Endothelial cell of umbilical vein (primary cell): ENCODE results near the gene ARHGEF7. TPM values are rescaled to one million over a fixed set of nuclear protein-coding genes. Genes with fewer than 3 reads are reported as not detected.

Experiments used
- BruUV-seq: library from RNA; stranded (reverse); fragments of 400-500 nt; replicated peaks from 2 replicates; lab custom pipeline; 2021; lab: Mats Ljungman, UMichigan
- CTCF ChIA-PET: fragments of 300-600, 350-600 bp; sonication (Branson Sonifier 250); formaldehyde crosslinking; loops from one replicate; lab custom pipeline; 2021; ENCODE audit warnings: antibody characterized with exemption, inconsistent platforms; lab: Charles Lee
- POLR2A ChIA-PET: fragments of 300-600, 350-600 bp; sonication (Branson Sonifier 250); formaldehyde crosslinking; loops from one replicate; lab custom pipeline; 2021; ENCODE audit warnings: antibody characterized with exemption, inconsistent platforms; lab: Charles Lee
- DNase-seq: peaks from one replicate; pipeline ENCODE4 v3.0.0-alpha.2; 2011; ENCODE audit warnings: low read depth, low spot score
- FAIRE-seq: peaks from 2 replicates; lab custom pipeline; 2011; peaks lifted over from hg19 to GRCh38; lab: Jason Lieb, UNC
- H2AFZ ChIP-seq: 2 replicates; pipeline ENCODE4 v1.6.0; 2012; ENCODE audit warnings: low read depth, low read length, control low read depth, inconsistent platforms
- H3K27ac ChIP-seq: 2 replicates; pipeline ENCODE4 v1.5.1; 2011; ENCODE audit warnings: low read depth, mild to moderate bottlenecking, control low read depth, low read length, moderate library complexity; ENCODE audit not compliant: insufficient read depth
- H3K27me3 ChIP-seq, 2 experiments: 2 replicates each; pipeline versions ENCODE4 v1.6.0 to v1.6.1; 2011; ENCODE audit warnings: low read length in 2 of 2, mixed read lengths in 1 of 2; ENCODE audit not compliant: control insufficient read depth in 2 of 2, insufficient read depth in 2 of 2
- H3K36me3 ChIP-seq, 2 experiments: 2 replicates in 1 of 2; 3 replicates in 1 of 2; pipeline ENCODE4 v1.5.1; 2011; ENCODE audit warnings: low read length in 2 of 2, mild to moderate bottlenecking in 1 of 2, moderate library complexity in 1 of 2; ENCODE audit not compliant: control insufficient read depth in 2 of 2, insufficient read depth in 2 of 2; ENCODE audit errors: extremely low read depth in 1 of 2
- H3K4me1 ChIP-seq: 3 replicates; pipeline ENCODE4 v1.5.1; 2011; ENCODE audit warnings: mild to moderate bottlenecking, low read length; ENCODE audit not compliant: control insufficient read depth, insufficient read depth; ENCODE audit errors: extremely low read depth
- H3K4me2 ChIP-seq: 2 replicates; pipeline ENCODE4 v1.6.1; 2011; ENCODE audit warnings: low read length, control low read depth, mixed read lengths; ENCODE audit not compliant: insufficient read depth
- H3K4me3 ChIP-seq, 3 experiments: fragments of 200-600 bp in 1 of 3; sonication (generic), shearing (Covaris generic) in 1 of 3; replicated peaks in 1 of 3; 2 replicates each; pipeline ENCODE4 v1.5.1; 2011 to 2016; ENCODE audit warnings: control low read depth in 3 of 3, low read length in 3 of 3, mild to moderate bottlenecking in 2 of 3, inconsistent platforms in 1 of 3, low read depth in 1 of 3, moderate library complexity in 1 of 3; ENCODE audit not compliant: insufficient read depth in 1 of 3
- H3K79me2 ChIP-seq: 2 replicates; pipeline ENCODE4 v1.6.0; 2012; ENCODE audit warnings: low read length, inconsistent platforms; ENCODE audit not compliant: control insufficient read depth, insufficient read depth
- H3K9ac ChIP-seq: replicated peaks from 2 replicates; pipeline ENCODE3; 2011; ENCODE audit warnings: low read length, control low read depth; ENCODE audit not compliant: insufficient read depth; ENCODE audit errors: extremely low read depth
- H3K9me1 ChIP-seq: replicated peaks from 3 replicates; pipeline ENCODE4 v1.6.0; 2011; ENCODE audit warnings: mild to moderate bottlenecking, low read length; ENCODE audit not compliant: control insufficient read depth, insufficient read depth; ENCODE audit errors: extremely low read depth
- H3K9me3 ChIP-seq: replicated peaks from 2 replicates; pipeline ENCODE4 v1.5.1; 2012; ENCODE audit warnings: low read length, inconsistent platforms; ENCODE audit not compliant: control insufficient read depth, insufficient read depth
- H4K20me1 ChIP-seq: replicated peaks from 2 replicates; pipeline ENCODE3; 2011; ENCODE audit warnings: mild to moderate bottlenecking, low read length; ENCODE audit not compliant: control insufficient read depth, insufficient read depth; ENCODE audit errors: extremely low read depth
- dilution Hi-C: fragments of 300-500 bp; cut with MboI; formaldehyde crosslinking; loops from one replicate; pipeline ENCODE4 v1.15.0; 2019; ENCODE audit warnings: low sequenced_read_pairs; ENCODE audit not compliant: extremely low pct_ligation_motif_present
- intact Hi-C: fragments of 100-400 bp; cut with micrococcal nuclease; formaldehyde crosslinking; loops from one replicate; pipeline ENCODE4 v1.10.0; 2022
- polyA plus RNA-seq, 4 experiments: library from polyadenylated mRNA; depleted of rRNA in 3 of 4; stranded (reverse) in 3 of 4; unstranded in 1 of 4; fragments of >200 nt; gene quantifications; 2 replicates each; pipeline versions ENCODE4 v1.2.1 to v1.2.3, GENCODE V29; 2011 to 2012; ENCODE audit warnings: missing spikeins in 1 of 4
- total RNA-seq: library from RNA; stranded (reverse); gene quantifications from 2 replicates; pipeline ENCODE4 v1.2.3, GENCODE V29; 2021
- TF ChIP-seq, protein P1 (sequence below), 2 donors: IDR thresholded peaks; 1 replicate in 1 of 2; 2 replicates in 1 of 2; pipeline ENCODE4 v1.5.1; 2011; ENCODE audit warnings: low read length in 2 of 2, mild to moderate bottlenecking in 2 of 2, moderate library complexity in 2 of 2, control low read depth in 1 of 2, inconsistent platforms in 1 of 2, low read depth in 1 of 2; ENCODE audit not compliant: insufficient read depth in 1 of 2; ENCODE audit errors: extremely low read depth in 1 of 2
- TF ChIP-seq, protein P2 (sequence below): IDR thresholded peaks from 2 replicates; pipeline ENCODE4 v1.6.1; 2011; ENCODE audit not compliant: insufficient read depth, insufficient read length

The ARHGEF7 gene
- total and polyA plus RNA-seq, 2 donors (not counting 3 experiments of a cell fraction or from before 2014, with no cell fraction given) = 94.9 to 155 TPM

DNA sequence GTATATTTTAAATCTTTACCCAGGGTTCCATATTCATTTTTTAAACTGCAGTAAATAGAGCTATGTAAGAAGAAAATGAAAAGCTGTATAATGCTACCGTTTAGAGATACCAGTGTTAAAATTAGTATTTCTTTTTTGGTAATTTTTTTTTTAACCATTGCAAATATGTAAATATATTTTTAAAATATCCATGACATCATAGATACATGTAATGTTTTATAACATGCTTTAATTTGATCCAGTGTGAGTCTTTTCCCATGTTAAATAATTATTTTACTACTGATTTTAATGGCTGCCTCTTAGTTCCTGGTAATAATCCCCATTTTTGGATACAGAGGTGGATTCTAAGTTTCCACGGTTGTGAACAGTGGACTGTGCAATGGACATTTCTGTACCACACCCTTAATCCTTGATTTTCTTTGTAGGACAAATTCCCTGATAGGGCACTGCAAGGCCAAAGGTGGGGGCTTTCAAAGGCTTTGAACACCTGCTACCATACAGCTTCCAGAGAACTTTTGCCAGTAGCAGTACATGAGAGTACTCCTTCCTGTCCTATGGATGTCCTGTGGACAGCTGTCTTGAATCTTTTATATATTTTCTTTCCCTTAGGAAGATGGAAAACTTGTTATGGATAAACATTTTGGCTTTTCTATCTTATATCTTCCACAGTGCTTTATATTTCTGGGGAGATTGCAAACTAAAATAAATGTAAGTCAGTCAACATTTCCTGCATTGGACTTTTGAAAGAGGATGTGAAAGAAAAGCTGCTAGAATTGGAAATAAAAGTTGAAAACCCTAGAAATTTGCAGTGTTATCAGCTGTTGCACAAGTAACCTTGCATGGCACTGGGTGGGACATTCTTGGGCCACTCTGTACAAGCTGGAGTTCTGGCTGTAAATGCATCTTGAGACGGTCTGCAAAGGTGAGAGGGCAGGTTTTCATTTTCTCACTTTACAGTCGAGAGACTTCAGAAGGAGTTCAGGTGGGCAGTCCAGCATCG, 46.8 kb downstream of the ARHGEF7 start:
- Histone ChIP-seq H2AFZ (no peak overlapping the region), H3K79me2 (peaks cover 72% of the 10 kb centered on the region), H3K4me1 (no peaks in the 10 kb centered on the region), H3K4me3 (no peak overlapping the region), H3K4me2 (no peak overlapping the region), H3K9ac (no peak overlapping the region), H3K9me1 (no peaks in the 10 kb centered on the region), H3K36me3 (peaks cover 0 to 2% of the 10 kb centered on the region in 2 experiments), H4K20me1 (peaks cover 3% of the 10 kb centered on the region), H3K9me3 (no peaks in the 10 kb centered on the region), H3K27me3 (no peaks in the 10 kb centered on the region), H3K27ac (no peak overlapping the region)
- dilution Hi-C loops = no loop called here
- ChIA-PET POLR2A (no interaction called here), CTCF (interaction anchor here (0.5 kb wide), 1 partner anchor 11 kb away, joined by 3 read pairs; no protein-coding TSS in a partner anchor)
- DNase-seq (no peak), FAIRE-seq (no peak)
- TF ChIP-seq, protein P1, sequence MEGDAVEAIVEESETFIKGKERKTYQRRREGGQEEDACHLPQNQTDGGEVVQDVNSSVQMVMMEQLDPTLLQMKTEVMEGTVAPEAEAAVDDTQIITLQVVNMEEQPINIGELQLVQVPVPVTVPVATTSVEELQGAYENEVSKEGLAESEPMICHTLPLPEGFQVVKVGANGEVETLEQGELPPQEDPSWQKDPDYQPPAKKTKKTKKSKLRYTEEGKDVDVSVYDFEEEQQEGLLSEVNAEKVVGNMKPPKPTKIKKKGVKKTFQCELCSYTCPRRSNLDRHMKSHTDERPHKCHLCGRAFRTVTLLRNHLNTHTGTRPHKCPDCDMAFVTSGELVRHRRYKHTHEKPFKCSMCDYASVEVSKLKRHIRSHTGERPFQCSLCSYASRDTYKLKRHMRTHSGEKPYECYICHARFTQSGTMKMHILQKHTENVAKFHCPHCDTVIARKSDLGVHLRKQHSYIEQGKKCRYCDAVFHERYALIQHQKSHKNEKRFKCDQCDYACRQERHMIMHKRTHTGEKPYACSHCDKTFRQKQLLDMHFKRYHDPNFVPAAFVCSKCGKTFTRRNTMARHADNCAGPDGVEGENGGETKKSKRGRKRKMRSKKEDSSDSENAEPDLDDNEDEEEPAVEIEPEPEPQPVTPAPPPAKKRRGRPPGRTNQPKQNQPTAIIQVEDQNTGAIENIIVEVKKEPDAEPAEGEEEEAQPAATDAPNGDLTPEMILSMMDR (IDR thresholded peaks at IDR 0.05; ENCODE audit: extremely low read depth in 1 of 2, insufficient read depth in 1 of 2, low read depth in 1 of 2, low read length in 2 of 2) = no peak
- TF ChIP-seq, protein P2, sequence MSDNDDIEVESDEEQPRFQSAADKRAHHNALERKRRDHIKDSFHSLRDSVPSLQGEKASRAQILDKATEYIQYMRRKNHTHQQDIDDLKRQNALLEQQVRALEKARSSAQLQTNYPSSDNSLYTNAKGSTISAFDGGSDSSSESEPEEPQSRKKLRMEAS = no peak
- intact Hi-C loops = no loop called here
- BruUV-seq = no TSS peak
